ENCODE measurements around the gene ASTN2.

DNA sequence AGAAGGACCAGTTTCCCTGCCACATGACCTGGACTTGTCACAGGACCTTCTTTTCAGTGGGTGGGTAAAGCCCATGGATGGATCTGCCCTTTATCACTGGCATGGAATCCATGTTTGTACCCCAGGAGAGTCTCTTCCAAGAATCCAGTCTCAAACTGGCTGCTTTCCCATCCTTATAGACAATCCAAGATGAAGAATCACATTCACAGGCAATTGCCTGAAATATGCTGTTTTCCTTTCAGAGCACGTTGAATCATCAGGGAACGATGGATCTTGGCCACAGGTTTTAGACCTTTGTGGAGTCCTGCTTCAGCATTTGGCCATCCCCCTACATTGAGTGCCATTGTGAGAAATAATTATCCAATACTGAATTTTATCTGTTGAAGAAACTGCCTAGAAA is 319.8 kb downstream of the ASTN2 start:
- TF ChIP-seq, protein P1, sequence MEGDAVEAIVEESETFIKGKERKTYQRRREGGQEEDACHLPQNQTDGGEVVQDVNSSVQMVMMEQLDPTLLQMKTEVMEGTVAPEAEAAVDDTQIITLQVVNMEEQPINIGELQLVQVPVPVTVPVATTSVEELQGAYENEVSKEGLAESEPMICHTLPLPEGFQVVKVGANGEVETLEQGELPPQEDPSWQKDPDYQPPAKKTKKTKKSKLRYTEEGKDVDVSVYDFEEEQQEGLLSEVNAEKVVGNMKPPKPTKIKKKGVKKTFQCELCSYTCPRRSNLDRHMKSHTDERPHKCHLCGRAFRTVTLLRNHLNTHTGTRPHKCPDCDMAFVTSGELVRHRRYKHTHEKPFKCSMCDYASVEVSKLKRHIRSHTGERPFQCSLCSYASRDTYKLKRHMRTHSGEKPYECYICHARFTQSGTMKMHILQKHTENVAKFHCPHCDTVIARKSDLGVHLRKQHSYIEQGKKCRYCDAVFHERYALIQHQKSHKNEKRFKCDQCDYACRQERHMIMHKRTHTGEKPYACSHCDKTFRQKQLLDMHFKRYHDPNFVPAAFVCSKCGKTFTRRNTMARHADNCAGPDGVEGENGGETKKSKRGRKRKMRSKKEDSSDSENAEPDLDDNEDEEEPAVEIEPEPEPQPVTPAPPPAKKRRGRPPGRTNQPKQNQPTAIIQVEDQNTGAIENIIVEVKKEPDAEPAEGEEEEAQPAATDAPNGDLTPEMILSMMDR (IDR thresholded peaks at IDR 0.05; ENCODE audit: borderline replicate concordance, extremely low read depth, low read length, poor library complexity, severe bottlenecking), result no peak
- TF ChIP-seq EZH2 (IDR thresholded peaks at IDR 0.05; ENCODE audit: borderline replicate concordance, low read depth, low read length, severe bottlenecking), result no peak

All from DND-41 (cell line).